Measurements from ENCODE around the gene ZNF750.

DNA sequence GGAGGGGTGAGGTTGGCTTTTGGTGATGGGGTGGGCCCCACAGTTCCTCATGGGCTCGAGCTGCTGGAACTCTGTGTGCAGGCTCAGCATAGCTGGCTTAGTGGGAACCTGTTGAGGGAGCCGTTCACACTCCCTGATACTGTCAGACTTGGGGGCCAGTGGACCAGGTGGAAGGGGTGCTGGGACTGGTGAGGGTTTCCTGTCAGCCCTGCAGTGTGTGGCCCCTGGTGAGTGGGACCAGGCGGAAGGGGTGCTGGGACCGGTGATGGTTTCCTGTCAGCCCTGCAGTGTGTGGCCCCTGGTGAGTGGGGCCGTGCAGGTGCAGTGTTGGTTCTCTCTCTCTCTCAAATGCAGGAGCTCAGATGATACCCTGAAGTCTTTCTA is 45.1 kb upstream of the ZNF750 start:
- TF ChIP-seq POLR2AphosphoS5 (IDR thresholded peaks at IDR 0.05; ENCODE audit: low read depth, low read length) (no peak), POLR2A (IDR thresholded peaks at IDR 0.05; ENCODE audit: low read depth, low read length) (no peak), TAF1 (IDR thresholded peaks at IDR 0.05; ENCODE audit: borderline replicate concordance, low read depth, low read length) (no peak)

Measured in GM12892 (cell line).